GM13977 (cell line): ENCODE data around the gene LMTK2.

ENCODE experiments used
- DNase-seq: peaks from one replicate; pipeline ENCODE4 v3.0.0; 2012; ENCODE audit warnings: low spot score
- in situ Hi-C: fragments of 300-500 bp; cut with MboI; formaldehyde crosslinking; loops from one replicate; pipeline ENCODE4 v1.12.0; 2022; ENCODE audit warnings: low sequenced_read_pairs, low pct_unique_long_range_greater_than_20kb, mixed read lengths, inconsistent platforms; ENCODE audit not compliant: unreplicated experiment
- TF ChIP-seq, protein P1 (sequence below): IDR thresholded peaks from 2 replicates; pipeline ENCODE4 v1.5.1; 2012; ENCODE audit warnings: mild to moderate bottlenecking, control low read depth; ENCODE audit not compliant: insufficient read depth; ENCODE audit errors: extremely low read depth, missing control alignments

The LMTK2 gene

DNA sequence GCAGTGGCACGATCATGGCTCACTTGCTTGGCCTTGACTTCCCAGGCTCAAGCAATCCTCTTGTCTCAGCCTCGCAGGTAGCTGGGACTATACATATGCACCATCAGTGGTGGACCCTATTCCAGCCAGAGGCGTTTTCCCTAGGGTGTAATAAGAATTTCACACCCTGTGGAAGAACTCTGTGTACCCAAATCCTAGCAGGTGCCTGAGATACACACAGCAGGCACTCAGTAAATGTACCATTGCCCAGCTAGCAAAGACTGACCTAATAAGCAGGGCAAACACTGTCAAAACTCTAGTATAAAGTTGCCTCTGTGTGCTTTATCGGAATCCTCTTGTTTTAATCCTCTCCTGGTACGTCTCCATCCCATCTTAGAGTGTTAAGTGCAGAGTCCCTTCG is 70.9 kb downstream of the LMTK2 start:
- TF ChIP-seq, protein P1, sequence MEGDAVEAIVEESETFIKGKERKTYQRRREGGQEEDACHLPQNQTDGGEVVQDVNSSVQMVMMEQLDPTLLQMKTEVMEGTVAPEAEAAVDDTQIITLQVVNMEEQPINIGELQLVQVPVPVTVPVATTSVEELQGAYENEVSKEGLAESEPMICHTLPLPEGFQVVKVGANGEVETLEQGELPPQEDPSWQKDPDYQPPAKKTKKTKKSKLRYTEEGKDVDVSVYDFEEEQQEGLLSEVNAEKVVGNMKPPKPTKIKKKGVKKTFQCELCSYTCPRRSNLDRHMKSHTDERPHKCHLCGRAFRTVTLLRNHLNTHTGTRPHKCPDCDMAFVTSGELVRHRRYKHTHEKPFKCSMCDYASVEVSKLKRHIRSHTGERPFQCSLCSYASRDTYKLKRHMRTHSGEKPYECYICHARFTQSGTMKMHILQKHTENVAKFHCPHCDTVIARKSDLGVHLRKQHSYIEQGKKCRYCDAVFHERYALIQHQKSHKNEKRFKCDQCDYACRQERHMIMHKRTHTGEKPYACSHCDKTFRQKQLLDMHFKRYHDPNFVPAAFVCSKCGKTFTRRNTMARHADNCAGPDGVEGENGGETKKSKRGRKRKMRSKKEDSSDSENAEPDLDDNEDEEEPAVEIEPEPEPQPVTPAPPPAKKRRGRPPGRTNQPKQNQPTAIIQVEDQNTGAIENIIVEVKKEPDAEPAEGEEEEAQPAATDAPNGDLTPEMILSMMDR = no peak
- no peak for DNase-seq
- in situ Hi-C loops = no loop called here

DNA sequence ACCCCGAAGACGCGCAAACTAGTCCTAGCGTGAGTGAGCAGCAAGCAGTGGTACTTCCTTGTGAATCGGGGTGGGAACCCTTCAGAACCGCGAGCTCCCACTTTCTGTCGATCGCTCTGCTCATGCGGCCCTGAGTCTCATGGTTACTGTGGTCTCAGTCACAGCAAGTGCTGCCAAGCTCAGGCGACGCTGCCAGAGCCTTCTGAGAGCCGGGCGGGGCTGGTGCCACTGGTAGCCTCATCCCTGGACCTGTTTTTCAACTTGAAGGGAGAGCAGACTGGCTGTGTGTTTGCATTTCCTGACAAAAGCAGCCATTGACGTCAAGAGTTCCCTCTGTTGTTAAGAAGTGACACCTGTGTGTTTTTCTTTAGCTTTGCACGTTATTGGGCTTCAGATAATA is 71.7 kb downstream of the LMTK2 start:
- TF ChIP-seq, protein P1 = no peak
- no peak for DNase-seq
- in situ Hi-C loops = no loop called here

DNA sequence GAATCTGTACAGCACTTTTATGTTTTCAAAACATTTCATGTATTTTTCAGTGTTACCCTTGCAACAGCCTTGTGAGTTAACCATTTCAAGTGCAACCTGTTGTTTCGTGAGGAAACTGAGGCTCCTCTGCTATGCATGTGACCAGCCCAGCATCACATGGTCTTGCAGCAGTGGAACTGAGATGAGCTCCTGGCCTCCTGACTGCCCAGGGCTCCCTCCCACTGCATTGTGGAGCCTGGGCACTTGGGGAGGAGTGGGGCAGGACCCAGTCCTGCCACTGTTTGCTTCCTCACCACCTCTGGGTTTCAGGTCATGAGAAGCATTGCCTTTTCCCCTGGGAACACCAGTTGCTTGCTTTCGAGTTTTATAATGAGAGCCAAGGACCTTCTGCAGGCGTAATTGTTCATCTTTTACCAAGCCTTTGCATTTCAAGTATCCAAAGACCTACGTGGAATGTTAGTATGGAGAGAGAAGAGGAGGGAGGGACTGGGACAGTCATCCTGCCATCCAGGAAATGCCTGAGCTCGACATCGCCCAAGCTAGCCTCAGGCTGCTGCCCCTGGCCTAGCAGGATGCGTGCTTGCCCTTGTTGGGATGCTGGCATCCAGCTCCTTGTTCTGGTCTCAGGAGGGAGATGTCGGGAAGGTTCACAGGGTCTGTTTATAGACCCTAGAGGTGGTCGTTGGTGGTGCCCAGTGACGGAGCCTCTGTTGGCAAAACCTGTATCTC is 72.3 kb downstream of the LMTK2 start:
- in situ Hi-C loops = no loop called here
- TF ChIP-seq, protein P1 = no peak

DNA sequence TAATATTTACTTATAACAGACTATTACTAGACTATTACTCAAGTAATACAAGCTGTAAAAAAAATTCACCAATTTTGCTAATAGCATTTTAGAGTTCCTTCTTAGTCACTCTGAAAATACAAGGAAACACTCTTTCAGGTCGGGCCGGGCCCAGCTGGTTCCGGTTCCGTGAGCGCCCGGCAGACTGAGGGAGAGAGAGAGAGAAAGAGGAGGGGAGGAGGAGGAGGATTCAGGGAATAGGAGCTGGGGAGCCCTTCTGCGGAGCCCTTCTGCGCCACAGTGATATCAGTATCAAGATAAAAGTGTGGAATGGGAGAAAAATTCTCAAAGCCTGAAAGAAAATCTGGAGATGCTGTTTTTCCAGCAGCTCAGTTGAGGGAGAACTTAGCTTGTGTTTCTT is 74.1 kb downstream of the LMTK2 start:
- in situ Hi-C loops = no loop called here
- DNase-seq = no peak
- TF ChIP-seq, protein P1 = no peak

More for the DNA sequence above, 72.3 kb downstream of the LMTK2 start:
- DNase-seq = no peak

DNA sequence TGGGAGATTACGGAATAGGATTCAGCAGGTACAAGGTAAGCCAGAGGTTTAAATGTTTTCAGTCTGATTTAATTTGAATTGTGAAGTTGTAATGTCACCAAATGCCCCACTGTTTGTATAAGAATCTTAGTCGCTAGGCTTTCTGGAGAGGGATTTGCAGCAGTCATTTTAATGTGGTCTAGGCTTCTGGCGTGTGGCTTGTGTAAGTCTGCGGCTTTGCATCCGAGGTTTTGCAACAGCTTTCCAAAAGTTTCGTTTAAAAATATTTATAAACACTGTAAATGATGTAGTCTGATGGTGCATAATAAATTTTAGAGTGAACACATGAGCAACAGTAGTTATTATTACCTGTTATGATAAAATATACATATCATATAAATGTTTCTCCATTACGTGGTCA is 78.4 kb downstream of the LMTK2 start:
- DNase-seq = no peak
- in situ Hi-C loops = no loop called here
- TF ChIP-seq, protein P1 = no peak

DNA sequence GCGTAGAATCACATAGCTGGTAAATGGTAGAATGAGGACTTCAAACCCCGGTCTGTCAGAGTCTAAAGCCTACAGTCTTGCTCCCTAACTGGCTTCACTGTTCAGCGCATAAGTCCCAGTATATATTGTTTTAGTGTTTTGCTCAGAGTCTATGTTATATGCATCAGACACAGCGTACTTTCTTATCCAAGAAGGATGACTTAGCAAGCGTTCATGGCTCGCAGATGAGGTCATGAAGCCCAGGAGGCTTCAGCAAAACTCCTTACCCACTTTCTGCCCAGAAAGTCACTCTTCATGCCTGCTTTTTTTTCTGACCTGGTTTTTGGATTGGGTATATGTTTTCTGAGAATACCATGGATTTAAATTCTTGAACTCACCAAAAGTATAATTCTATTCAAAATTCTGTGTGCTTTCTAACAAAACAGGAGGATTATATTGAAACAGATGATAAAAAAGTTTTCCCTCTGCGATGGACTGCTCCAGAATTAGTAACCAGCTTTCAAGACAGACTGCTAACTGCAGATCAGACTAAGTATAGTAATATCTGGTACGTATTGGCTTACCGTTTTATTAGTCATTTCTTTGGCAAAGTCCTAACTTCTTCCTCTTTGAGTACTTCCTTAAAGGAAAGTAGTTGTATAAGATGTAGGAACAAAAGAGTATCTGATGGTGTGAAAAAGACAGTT is 79.9 kb downstream of the LMTK2 start:
- in situ Hi-C loops = no loop called here
- DNase-seq = no peak
- TF ChIP-seq, protein P1 = no peak
